HG03342 (cell line): Measurements from ENCODE around the gene ZFYVE21.

Experiments used
- ATAC-seq: cut with Tn5 transposase; IDR thresholded peaks from one replicate; pipeline ENCODE4 v1.9.1; 2021; ENCODE audit warnings: mild to moderate bottlenecking, moderate library complexity; ENCODE audit not compliant: unreplicated experiment

ZFYVE21 gene

DNA sequence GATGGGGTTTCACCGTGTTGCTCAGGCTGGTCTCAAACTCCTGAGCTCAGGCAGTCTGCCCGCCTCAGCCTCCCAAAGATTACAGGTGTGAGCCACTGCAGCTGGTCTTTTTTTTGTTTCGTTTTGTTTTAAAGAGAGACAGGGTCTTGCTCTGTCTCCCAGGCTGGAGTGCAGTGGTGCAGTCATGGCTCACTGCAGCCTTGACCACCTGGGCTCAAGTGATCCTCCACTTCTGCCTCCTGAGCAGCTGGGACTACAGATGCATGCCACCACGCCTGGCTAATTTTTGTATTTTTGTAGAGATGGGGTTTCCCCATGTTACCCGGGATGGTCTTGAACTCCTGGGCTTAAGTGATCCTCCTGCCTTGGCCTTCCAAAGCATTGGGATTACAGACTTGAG lies 24.0 kb upstream of the ZFYVE21 start:
- peak; percentile 56 for ATAC-seq

DNA sequence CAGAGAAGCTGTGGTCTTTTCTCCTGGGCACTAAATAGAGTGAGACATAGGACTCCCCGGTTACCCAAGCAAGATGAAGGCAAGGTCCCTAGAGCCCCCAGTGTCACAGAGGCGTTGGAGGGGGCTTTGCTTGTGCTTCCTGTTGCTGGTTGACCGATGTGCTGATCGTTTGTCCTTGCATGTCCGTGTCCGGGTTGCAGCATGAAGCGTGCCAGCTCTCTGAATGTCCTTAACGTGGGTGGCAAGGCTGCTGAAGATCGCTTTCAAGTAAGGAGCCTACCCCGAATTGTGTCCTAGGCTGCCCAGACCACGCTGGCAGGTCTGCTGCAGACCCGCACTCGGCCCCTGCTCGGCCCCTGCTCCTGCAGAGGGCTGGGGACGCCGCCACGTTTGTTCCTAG lies 23.5 kb upstream of the ZFYVE21 start:
- ATAC-seq, result peak; percentile 31

DNA sequence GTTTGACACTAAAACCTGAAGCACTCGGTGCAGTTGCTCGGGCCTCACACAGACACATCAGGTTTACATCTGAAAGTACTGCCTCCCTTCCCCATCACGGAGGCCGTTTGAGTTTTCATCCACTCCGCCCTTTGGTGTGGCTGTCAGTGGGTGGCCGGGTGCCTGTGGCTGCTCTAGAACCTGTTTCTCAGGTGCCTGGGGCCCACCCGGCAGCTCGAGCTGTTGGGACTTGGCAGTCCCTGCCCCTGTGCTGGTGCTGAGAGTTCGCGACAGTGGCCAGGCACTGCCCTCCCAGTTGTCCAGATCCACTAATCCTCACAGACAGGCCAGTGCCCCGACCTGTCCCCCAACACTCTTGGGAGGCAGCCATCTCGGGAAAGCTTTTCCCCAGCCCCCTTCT lies 22.7 kb upstream of the ZFYVE21 start:
- no peak for ATAC-seq

DNA sequence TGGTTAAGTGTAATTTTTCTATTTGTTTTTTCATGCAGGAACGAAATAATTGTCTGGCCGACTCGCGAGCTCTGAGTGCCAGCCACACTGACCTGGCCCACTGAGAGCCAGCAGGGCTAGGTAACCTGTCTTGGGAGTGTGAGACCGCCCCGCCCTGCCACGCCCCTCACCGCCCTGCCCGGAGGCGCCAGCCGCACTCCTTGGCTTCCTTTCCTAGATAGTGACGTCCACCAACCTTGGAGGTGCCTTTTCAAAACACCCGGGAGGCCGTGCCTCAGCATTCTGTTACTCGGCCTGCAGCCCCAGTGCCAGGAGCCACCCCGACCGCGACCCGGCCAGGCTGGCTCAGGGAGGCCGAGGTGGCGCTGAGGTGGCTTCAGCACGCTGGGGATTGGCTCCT lies 22.1 kb upstream of the ZFYVE21 start:
- ATAC-seq, result no peak

GRCh38 chr14:103694572-103695026 lies 21.0 kb upstream of the ZFYVE21 start:
- no peak for ATAC-seq

DNA sequence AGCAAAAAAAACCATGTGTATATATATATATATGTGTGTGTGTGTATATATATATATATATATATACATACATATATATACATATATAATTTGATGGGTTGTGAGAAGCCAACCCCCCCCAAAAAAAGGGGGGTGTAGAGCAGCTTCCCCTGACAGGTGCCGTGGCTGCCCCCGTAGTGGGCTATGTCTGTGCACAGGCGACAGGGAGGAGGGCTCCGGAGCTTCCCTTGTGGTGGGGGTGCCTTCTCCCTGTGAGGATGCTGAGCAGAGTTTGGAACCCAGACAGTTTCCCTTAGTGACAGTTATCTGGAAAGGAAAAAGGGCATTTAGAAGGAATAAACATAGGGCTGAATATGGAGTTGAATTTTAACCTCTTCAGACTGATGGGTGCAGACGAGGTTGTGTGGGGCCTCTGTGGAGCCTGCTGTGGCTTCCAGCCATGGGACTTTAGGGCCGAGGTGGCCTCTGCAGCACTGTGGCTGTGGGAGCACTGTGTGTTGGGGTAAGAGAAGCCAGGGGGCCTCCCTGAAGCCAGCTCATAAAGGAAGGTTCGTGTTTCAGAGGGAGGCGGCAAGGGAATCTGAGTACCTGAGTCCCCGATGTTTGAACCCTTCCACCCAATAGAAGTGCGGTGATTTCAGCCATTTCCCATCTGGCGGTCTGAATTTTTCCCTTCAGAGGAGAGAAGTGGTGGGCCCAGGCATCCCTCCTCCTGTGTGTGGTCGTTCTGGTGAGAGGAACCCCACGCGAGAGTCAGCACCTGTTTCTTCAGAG lies 20.1 kb upstream of the ZFYVE21 start:
- ATAC-seq, result no peak

GRCh38 chr14:103696070-103696402 lies 19.6 kb upstream of the ZFYVE21 start:
- no peak for ATAC-seq

- no peak for ATAC-seq
These were observed 19.0 kb upstream of the ZFYVE21 start for GRCh38 chr14:103696466-103697071.

DNA sequence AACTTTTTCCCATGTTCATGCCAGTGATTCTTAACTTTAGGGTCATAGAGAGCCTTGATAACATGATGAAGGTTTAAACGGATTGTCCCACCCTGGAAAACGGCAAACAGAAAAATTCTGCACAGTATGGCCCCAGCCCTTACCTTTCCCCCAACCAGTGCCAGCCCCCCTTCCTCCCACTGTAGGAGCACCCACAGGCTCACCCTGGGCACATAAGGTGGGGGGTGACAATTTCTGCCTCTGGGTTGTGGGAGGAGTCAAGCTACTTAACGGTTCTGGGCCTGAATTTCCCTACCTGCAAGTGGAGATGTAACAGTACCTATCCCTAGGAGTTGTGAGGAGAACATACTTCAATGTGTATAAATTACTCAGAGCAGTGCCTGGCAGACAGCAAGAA lies 18.4 kb upstream of the ZFYVE21 start:
- no peak for ATAC-seq

DNA sequence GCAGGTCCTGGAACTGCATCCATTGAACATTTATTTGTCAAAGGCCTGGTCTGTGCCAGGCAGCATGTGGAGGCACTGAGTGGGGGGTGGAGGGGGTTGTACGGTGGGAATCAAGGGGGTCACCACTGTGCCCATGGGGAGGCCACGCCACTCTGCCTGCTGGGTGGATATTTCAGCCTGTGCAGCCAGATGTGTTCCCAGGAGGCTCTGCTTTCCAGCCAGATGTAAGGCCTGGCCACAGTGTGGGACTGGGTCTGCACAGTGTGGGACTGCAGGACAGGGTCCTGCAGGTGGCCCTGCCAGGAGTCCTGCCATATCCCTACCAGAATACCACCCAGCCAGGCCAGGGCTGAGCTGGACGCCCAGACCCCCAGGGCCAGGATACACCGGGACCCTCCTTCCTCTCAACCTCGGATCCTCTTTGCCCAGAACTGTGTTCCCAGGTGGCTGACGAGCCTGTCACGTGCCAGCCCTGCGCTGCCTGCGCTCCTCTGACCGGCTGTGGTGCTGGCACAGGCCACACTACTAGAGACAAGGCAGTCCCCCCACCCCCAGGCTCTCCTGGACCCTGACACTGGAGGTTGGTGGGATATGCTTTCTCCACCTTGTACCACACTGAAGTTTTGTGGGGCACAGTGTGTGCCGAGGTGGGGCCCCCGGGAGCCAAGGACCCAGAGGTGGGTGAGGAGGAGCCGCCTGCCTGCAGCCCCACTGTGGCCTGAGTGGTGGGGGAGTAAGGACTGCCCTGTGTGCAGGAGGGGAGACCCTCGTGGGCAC lies 17.8 kb upstream of the ZFYVE21 start:
- ATAC-seq, result no peak

- ATAC-seq, result no peak
These were observed 17.0 kb upstream of the ZFYVE21 start for GRCh38 chr14:103698380-103699260.

DNA sequence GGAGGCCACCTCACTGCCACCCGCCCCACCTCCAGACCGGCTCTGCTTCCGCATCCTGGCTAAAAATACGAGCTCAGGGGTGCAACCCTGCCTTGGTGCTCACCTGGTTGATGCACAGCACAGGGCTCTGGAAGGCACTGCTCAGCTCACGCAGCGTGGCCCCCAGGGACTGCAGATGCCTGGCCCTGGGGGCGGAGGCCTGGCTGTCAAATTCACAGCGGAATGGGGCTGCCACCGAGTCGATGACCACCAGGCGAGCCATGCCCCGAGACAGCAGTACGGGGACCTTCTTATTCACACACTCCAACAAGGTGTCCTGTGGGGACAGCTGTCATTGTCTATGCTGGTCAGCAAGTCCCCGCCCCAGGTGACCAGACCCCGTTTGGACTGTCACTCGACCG lies 16.3 kb upstream of the ZFYVE21 start:
- no peak for ATAC-seq

DNA sequence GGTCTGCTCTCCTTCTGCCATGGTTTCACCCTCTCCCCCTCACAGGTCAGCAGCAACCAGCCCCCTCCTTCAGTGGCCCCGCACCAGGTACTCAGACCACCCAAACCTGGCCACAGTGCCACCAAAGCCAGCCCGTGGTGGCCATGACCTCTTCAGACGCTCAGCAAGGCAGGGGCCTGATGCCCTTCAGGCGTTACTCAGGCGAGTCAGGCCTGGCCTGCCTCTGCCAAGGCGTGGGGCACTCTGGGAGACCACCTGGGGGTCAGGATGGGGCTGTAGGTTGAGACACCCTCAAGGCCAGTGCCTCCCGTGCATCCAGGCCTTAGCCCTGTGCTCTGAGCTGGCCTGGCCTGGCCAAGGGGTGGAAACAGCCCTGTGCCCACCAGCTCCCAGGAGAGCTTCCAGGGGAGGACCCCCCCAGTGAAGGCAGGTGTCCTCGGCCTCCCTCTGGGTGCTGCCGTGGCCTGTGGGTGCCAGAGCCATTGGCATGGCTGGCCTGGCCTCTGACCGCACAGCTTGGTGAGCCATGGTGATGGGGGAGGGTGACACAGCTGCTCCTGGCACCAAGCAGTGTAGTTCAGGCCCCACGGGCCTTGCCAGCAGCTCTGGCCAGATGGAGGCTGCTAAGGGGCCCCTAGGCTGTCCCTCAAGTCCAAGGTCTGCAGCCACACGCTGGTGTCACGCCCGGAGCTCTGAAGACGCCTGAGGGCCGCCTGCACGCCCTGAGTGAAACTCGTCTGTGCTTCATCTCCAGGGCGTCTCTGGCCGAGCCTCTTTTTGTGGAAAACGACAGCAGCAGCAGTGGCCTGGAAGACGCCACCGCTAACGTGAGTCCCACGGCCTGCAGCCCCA lies 15.5 kb upstream of the ZFYVE21 start:
- ATAC-seq, result no peak

GRCh38 chr14:103700753-103701490 lies 14.7 kb upstream of the ZFYVE21 start:
- no peak for ATAC-seq

DNA sequence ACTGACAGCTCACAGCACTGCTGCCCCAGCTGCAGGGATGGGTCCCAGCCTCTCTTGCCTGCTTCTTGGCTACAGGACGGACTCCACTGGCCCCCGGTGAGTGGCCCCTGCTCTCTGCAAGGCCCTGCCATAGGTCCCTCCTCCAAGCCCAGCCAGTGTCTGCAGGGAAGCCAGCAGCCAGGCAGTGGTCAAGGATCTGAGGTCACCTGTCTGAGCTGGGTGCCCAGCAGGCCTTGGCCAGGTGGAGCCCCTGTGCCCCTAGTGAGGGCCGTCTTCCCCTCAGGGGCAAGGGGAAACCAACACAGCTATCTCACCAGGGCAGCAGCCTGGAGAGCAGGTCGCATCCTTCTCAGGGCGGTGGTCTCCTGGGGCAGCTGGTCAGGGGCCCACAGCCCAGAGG lies 13.5 kb upstream of the ZFYVE21 start:
- no peak for ATAC-seq

- ATAC-seq, result no peak
These were observed 12.8 kb upstream of the ZFYVE21 start for GRCh38 chr14:103702497-103703432.

DNA sequence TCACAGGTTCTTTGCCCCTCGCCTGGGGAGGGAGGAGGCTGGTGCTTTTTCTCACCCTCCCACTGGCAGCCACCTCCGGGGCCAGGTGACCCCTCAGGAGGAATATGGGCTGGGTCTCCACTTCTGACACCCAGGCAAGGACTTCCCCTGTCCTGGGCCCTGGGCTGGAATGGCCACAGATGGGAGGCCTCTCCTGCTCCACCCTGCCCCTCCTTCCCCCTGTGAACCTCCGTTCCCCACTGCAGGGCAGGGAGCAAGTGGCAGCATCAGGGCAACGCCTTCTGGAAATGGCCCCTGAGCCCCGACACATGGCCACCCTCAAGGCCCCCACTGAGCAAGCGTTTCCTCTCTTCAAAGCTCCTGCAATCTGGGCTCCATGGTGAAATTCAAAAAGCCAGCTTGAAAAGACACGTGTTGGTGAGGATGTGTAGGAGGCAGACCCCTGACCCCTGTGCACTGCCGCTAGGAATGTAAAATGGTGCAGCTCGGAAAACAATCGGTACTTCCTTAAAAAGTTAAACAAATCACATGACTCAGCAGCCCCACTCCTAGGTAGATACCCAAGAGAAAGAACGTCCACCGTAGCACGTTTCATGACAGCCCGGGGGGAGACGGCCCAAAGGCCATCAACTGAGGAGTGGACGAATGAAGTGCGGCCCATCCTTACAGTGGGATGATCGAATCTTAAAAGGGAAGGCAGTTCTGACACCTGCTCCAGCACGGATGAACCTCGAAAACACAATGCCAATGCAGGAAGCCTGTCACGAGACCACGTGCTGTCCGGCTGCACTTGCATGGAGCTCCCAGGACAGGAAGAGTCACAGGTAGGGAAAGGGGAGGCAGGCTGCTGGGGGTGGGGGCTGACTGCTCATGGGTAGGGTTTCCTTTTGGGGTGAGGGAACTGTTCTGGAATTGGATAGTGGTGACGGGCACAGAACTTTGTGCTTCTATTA lies 11.9 kb upstream of the ZFYVE21 start:
- ATAC-seq, result no peak
